H1 (cell line): ENCODE results near the gene YIF1A. TPM values are rescaled to one million over a fixed set of nuclear protein-coding genes. Genes with fewer than 3 reads are reported as not detected.

Experiments
- CTCF ChIA-PET: fragments of 300-600 bp; sonication (Branson Sonifier 250); formaldehyde crosslinking; loops from one replicate; lab custom pipeline; 2021; ENCODE audit not compliant: partially characterized antibody; lab: Charles Lee
- POLR2A ChIA-PET: fragments of 300-600 bp; sonication (Branson Sonifier 250); formaldehyde crosslinking; loops from one replicate; lab custom pipeline; 2021; ENCODE audit warnings: inconsistent platforms; ENCODE audit not compliant: partially characterized antibody; lab: Charles Lee
- DNase-seq, 2 experiments: peaks; one replicate each; pipeline versions ENCODE4 v3.0.0 to v3.0.0-alpha.2; 2010 to 2022; ENCODE audit warnings: low spot score in 2 of 2, low read depth in 1 of 2, mixed read lengths in 1 of 2
- FAIRE-seq: peaks from 2 replicates; lab custom pipeline; 2011; peaks lifted over from hg19 to GRCh38; lab: Jason Lieb, UNC
- H2AFZ ChIP-seq: 2 replicates; pipeline ENCODE4 v1.8.1; 2012; ENCODE audit warnings: low read length, inconsistent platforms
- H2AK5ac ChIP-seq: 2 replicates; pipeline ENCODE4 v1.6.1; 2013; ENCODE audit warnings: low read depth, low read length
- H2BK120ac ChIP-seq: replicated peaks from 2 replicates; pipeline ENCODE3; 2013; ENCODE audit warnings: low read depth, low read length, inconsistent platforms
- H2BK12ac ChIP-seq: 2 replicates; pipeline ENCODE4 v1.6.1; 2013; ENCODE audit warnings: low read depth, low read length
- H2BK15ac ChIP-seq: 2 replicates; pipeline ENCODE4 v1.6.1; 2013; ENCODE audit warnings: low read length
- H2BK20ac ChIP-seq: 2 replicates; pipeline ENCODE4 v1.6.1; 2013; ENCODE audit warnings: low read length
- H2BK5ac ChIP-seq: 2 replicates; pipeline ENCODE4 v1.6.1; 2013; ENCODE audit warnings: low read depth, low read length
- H3K14ac ChIP-seq: 2 replicates; pipeline ENCODE4 v1.6.1; 2013; ENCODE audit warnings: inconsistent platforms; ENCODE audit not compliant: insufficient read length
- H3K18ac ChIP-seq: 2 replicates; pipeline ENCODE4 v1.6.1; 2013; ENCODE audit warnings: low read length; ENCODE audit errors: extremely low read depth
- H3K23ac ChIP-seq: 2 replicates; pipeline ENCODE4 v1.6.1; 2013; ENCODE audit warnings: inconsistent platforms; ENCODE audit not compliant: insufficient read length
- H3K23me2 ChIP-seq: 2 replicates; pipeline ENCODE4 v1.6.1; 2013; ENCODE audit warnings: low read depth, low read length
- H3K27ac ChIP-seq: 2 replicates; pipeline ENCODE4 v1.6.1; 2011; ENCODE audit warnings: low read depth, low read length, inconsistent platforms
- H3K27me3 ChIP-seq, 4 experiments: replicated peaks in 1 of 4; 1 replicate in 1 of 4; 2 replicates in 3 of 4; pipeline versions ENCODE4 v1.6.1 to v1.8.1; 2011 to 2013; ENCODE audit warnings: low read length in 3 of 4, mild to moderate bottlenecking in 3 of 4, inconsistent platforms in 2 of 4, mixed read lengths in 2 of 4, moderate library complexity in 1 of 4; ENCODE audit not compliant: control insufficient read depth in 3 of 4, insufficient read depth in 3 of 4; ENCODE audit errors: extremely low read depth in 1 of 4
- H3K36me3 ChIP-seq, 4 experiments: 2 replicates each; pipeline versions ENCODE4 v1.6.1 to v1.8.1; 2011 to 2013; ENCODE audit warnings: mild to moderate bottlenecking in 4 of 4, low read length in 3 of 4, moderate library complexity in 2 of 4, control low read depth in 1 of 4, inconsistent platforms in 1 of 4; ENCODE audit not compliant: insufficient read depth in 4 of 4, control insufficient read depth in 2 of 4
- H3K4ac ChIP-seq: replicated peaks from 2 replicates; pipeline ENCODE3; 2013; ENCODE audit warnings: low read length, low read depth, mixed read lengths, inconsistent platforms; ENCODE audit not compliant: insufficient read length
- H3K4me1 ChIP-seq, 4 experiments: replicated peaks in 1 of 4; 1 replicate in 1 of 4; 2 replicates in 3 of 4; pipeline versions ENCODE4 v1.6.1 to v1.8.1; 2011 to 2013; ENCODE audit warnings: low read length in 3 of 4, inconsistent platforms in 2 of 4, mixed read lengths in 1 of 4; ENCODE audit not compliant: insufficient read depth in 4 of 4, control insufficient read depth in 3 of 4
- H3K4me2 ChIP-seq, 2 experiments: 2 replicates each; pipeline versions ENCODE4 v1.6.1 to v1.8.1; 2011 to 2013; ENCODE audit warnings: low read depth in 2 of 2, low read length in 2 of 2, control low read depth in 1 of 2, inconsistent platforms in 1 of 2, mild to moderate bottlenecking in 1 of 2; ENCODE audit not compliant: insufficient read depth in 1 of 2
- H3K4me3 ChIP-seq, 4 experiments: fragments of 200-600, 300-600 bp in 1 of 4; sonication (generic), shearing (Covaris generic), sonication (Bioruptor Twin) in 1 of 4; 2 replicates each; pipeline versions ENCODE4 v1.5.1 to v1.8.1; 2011 to 2016; ENCODE audit warnings: low read length in 4 of 4, low read depth in 3 of 4, control low read depth in 2 of 4, inconsistent platforms in 2 of 4, mild to moderate bottlenecking in 2 of 4, mixed read lengths in 1 of 4, moderate library complexity in 1 of 4; ENCODE audit not compliant: insufficient read depth in 2 of 4; ENCODE audit errors: extremely low read depth in 1 of 4
- H3K56ac ChIP-seq: replicated peaks from 2 replicates; pipeline ENCODE3; 2013; ENCODE audit warnings: low read depth, mild to moderate bottlenecking, mixed read lengths, low read length, inconsistent platforms; ENCODE audit not compliant: insufficient read length
- H3K79me1 ChIP-seq: 2 replicates; pipeline ENCODE4 v1.6.1; 2013; ENCODE audit warnings: low read depth, low read length, control low read depth
- H3K79me2 ChIP-seq, 2 experiments: 2 replicates each; pipeline versions ENCODE4 v1.6.1 to v1.8.1; 2012 to 2013; ENCODE audit warnings: low read length in 2 of 2, mild to moderate bottlenecking in 2 of 2, inconsistent platforms in 1 of 2; ENCODE audit not compliant: insufficient read depth in 2 of 2, control insufficient read depth in 1 of 2
- H3K9ac ChIP-seq, 4 experiments: replicated peaks in 1 of 4; 1 replicate in 1 of 4; 2 replicates in 3 of 4; pipeline versions ENCODE4 v1.6.1 to v1.8.1; 2011 to 2013; ENCODE audit warnings: low read depth in 3 of 4, low read length in 3 of 4, control low read depth in 2 of 4, mild to moderate bottlenecking in 2 of 4, moderate library complexity in 2 of 4, inconsistent platforms in 1 of 4; ENCODE audit errors: extremely low read depth in 1 of 4
- H3K9me3 ChIP-seq, 2 experiments: 2 replicates each; pipeline versions ENCODE4 v1.6.1 to v1.8.1; 2012 to 2013; ENCODE audit warnings: mild to moderate bottlenecking in 2 of 2, moderate library complexity in 2 of 2, control low read depth in 1 of 2, inconsistent platforms in 1 of 2, low read depth in 1 of 2, low read length in 1 of 2, mixed read lengths in 1 of 2; ENCODE audit not compliant: insufficient read depth in 2 of 2
- H4K20me1 ChIP-seq, 2 experiments: replicated peaks in 1 of 2; 2 replicates each; pipeline versions ENCODE3 to v1.8.1; 2011 to 2013; ENCODE audit warnings: inconsistent platforms in 2 of 2, low read length in 2 of 2, mild to moderate bottlenecking in 1 of 2; ENCODE audit not compliant: insufficient read depth in 2 of 2, control insufficient read depth in 1 of 2
- H4K5ac ChIP-seq: 2 replicates; pipeline ENCODE4 v1.6.1; 2013; ENCODE audit warnings: low read length, low read depth, mixed read lengths, inconsistent platforms; ENCODE audit not compliant: insufficient read length
- H4K8ac ChIP-seq: 2 replicates; pipeline ENCODE4 v1.8.0; 2013; ENCODE audit warnings: mild to moderate bottlenecking, moderate library complexity, low read length, inconsistent platforms; ENCODE audit not compliant: insufficient read depth; ENCODE audit errors: extremely low read depth
- H4K91ac ChIP-seq: replicated peaks from 2 replicates; pipeline ENCODE3; 2013; ENCODE audit warnings: low read length, mixed read lengths, inconsistent platforms; ENCODE audit not compliant: insufficient read length
- ASH2L ChIP-seq: fragments of 200-600, 300-600 bp; sonication (generic); IDR thresholded peaks from one replicate; pipeline ENCODE4 v1.7.1; 2017; ENCODE audit warnings: low read length
- BRCA1 ChIP-seq: IDR thresholded peaks from 2 replicates; pipeline ENCODE4 v1.6.1; 2012; ENCODE audit warnings: low read depth, low read length, improper control_type of control experiment
- CEBPB ChIP-seq: IDR thresholded peaks from 2 replicates; pipeline ENCODE4 v1.6.1; 2012; ENCODE audit warnings: low read depth, low read length
- E2F6 ChIP-seq: IDR thresholded peaks from 2 replicates; pipeline ENCODE4 v1.6.1; 2012; ENCODE audit warnings: inconsistent platforms
- EP300 ChIP-seq, 2 experiments: IDR thresholded peaks; 1 replicate in 1 of 2; 2 replicates in 1 of 2; pipeline ENCODE4 v1.6.1; 2011 to 2012; ENCODE audit warnings: low read depth in 2 of 2, low read length in 2 of 2, mild to moderate bottlenecking in 2 of 2, borderline replicate concordance in 1 of 2, inconsistent platforms in 1 of 2, moderate library complexity in 1 of 2
- KDM1A ChIP-seq: fragments of 200-600, 300-600 bp; sonication (generic); IDR thresholded peaks from 2 replicates; pipeline ENCODE4 v1.7.1; 2016; ENCODE audit warnings: mild to moderate bottlenecking, low read length, borderline replicate concordance
- MAX ChIP-seq: IDR thresholded peaks from 2 replicates; pipeline ENCODE4 v1.6.1; 2012; ENCODE audit warnings: inconsistent platforms
- POU5F1 ChIP-seq: IDR thresholded peaks from 2 replicates; pipeline ENCODE4 v1.6.1; 2011; ENCODE audit warnings: low read depth, mild to moderate bottlenecking, low read length, moderate library complexity
- RFX5 ChIP-seq: IDR thresholded peaks from 2 replicates; pipeline ENCODE4 v1.6.1; 2011; ENCODE audit warnings: low read depth, low read length, improper control_type of control experiment, borderline replicate concordance
- SIX5 ChIP-seq: IDR thresholded peaks from 2 replicates; pipeline ENCODE4 v1.6.1; 2011; ENCODE audit warnings: mild to moderate bottlenecking, low read depth, low read length
- TAF1 ChIP-seq: IDR thresholded peaks from 2 replicates; pipeline ENCODE4 v1.6.1; 2011; ENCODE audit warnings: mild to moderate bottlenecking, low read depth, low read length
- TEAD4 ChIP-seq: IDR thresholded peaks from 2 replicates; pipeline ENCODE4 v1.6.1; 2012; ENCODE audit warnings: low read depth, low read length, inconsistent platforms, mixed read lengths
- WGBS, 2 experiments: shearing (Covaris generic) in 1 of 2; methylation state at CpG; one replicate each; pipeline versions ENCODE4 v1.1.6 to v1.1.7; 2013 to 2015; ENCODE audit warnings: low lambda C conversion rate in 2 of 2, mixed read lengths in 2 of 2, inconsistent platforms in 1 of 2, low coverage in 1 of 2, missing lambda C conversion rate in 1 of 2; ENCODE audit not compliant: insufficient replicate concordance in 2 of 2, insufficient coverage in 1 of 2, insufficient read length in 1 of 2; ENCODE audit errors: extremely low coverage in 1 of 2, missing lambda C conversion rate in 1 of 2; 5-methylcytosine and 5-hydroxymethylcytosine counted together
- polyA plus RNA-seq, 7 experiments: library from polyadenylated mRNA; depleted of rRNA in 3 of 7; stranded (reverse) in 5 of 7; unstranded in 2 of 7; fragments of >200 nt in 5 of 7; fragments of 200-250 nt in 2 of 7; gene quantifications; 1 replicate in 5 of 7; 2 replicates in 1 of 7; 4 replicates in 1 of 7; pipeline versions ENCODE4 v1.2.1 to v1.2.3, GENCODE V29; 2011 to 2013; ENCODE audit warnings: missing spikeins in 2 of 7, mixed read lengths in 2 of 7
- total RNA-seq: library from RNA; stranded (reverse); fragmentation: NEBNext Ultra II Directional; extraction: Animal tissue kit (Norgen Biotek cat#: 25700); gene quantifications from 2 replicates; pipeline ENCODE4 v1.2.1, GENCODE V29; 2021

Gene YIF1A
- total and polyA plus RNA-seq, 2 of the 8 experiments (the other 6 are each of a cell fraction or from before 2014, with no cell fraction given) = 70.1 to 178 TPM

- no peaks in the 10 kb centered on the region for H3K79me1 ChIP-seq
- no peak overlapping the region for H3K27ac ChIP-seq
- H2BK12ac ChIP-seq = no peak overlapping the region
- H3K9me3 ChIP-seq = no peaks in the 10 kb centered on the region
- H4K20me1 ChIP-seq = peaks cover 0 to 4% of the 10 kb centered on the region in 2 experiments
- TF ChIP-seq TEAD4 = no peak
- no peak for TF ChIP-seq E2F6
- no peak for TF ChIP-seq RFX5
- no peak for TF ChIP-seq TAF1
- no peak for TF ChIP-seq POU5F1
- TF ChIP-seq SIX5 = no peak
- TF ChIP-seq MAX = no peak
- TF ChIP-seq CEBPB = no peak
- no peak for TF ChIP-seq EP300 (IDR thresholded peaks at IDR 0.05; ENCODE audit: borderline replicate concordance in 1 of 2, low read depth in 2 of 2, low read length in 2 of 2)
- no peak for TF ChIP-seq BRCA1
- no peak for TF ChIP-seq KDM1A
- TF ChIP-seq ASH2L = no peak
- 0 out of 8 replicates have a peak, but pooled peaks cover 0 to 3% (median 0%) of the 10 kb centered on the region in 4 experiments for H3K36me3 ChIP-seq
- no peak overlapping the region for H3K4me2 ChIP-seq
- no peaks in the 10 kb centered on the region for H3K4me1 ChIP-seq
- no peak overlapping the region for H3K18ac ChIP-seq
- no peak overlapping the region for H3K56ac ChIP-seq
- no peaks in the 10 kb centered on the region for H3K23me2 ChIP-seq
- H4K91ac ChIP-seq = no peak overlapping the region
- no peak overlapping the region for H2BK20ac ChIP-seq
- no peak for DNase-seq
- H2BK120ac ChIP-seq = no peak overlapping the region
- no peak overlapping the region for H4K5ac ChIP-seq
- POLR2A ChIA-PET = interaction anchor here (1.0 to 1.6 kb wide), 3 partner anchors 8 to 38 kb away, joined by 3 to 4 read pairs (median 3); no protein-coding TSS in a partner anchor
- no peak for FAIRE-seq
- H3K79me2 ChIP-seq = no peaks in the 10 kb centered on the region
- CTCF ChIA-PET = interaction anchor here (0.7 to 1.7 kb wide), 7 partner anchors 10 to 221 kb away, joined by 3 to 4 read pairs (median 3); no protein-coding TSS in a partner anchor
- no peak overlapping the region for H3K4ac ChIP-seq
- WGBS, 2 experiments = 88% methylated on average over 10 of the region's 13 CpGs; no CpG with 5 or more reads in 1 of the 2 experiments
- no peaks in the 10 kb centered on the region for H3K27me3 ChIP-seq
- no peak overlapping the region for H2AK5ac ChIP-seq
- H2BK5ac ChIP-seq = peak overlapping the region; percentile 44; the same call in 1 of the 2 replicates
- H3K9ac ChIP-seq = no peak overlapping the region
- H3K23ac ChIP-seq = no peak overlapping the region
- H3K4me3 ChIP-seq = no peak overlapping the region
- H2AFZ ChIP-seq = no peak overlapping the region
- H3K14ac ChIP-seq = no peak overlapping the region
- no peak overlapping the region for H2BK15ac ChIP-seq
- no peak overlapping the region for H4K8ac ChIP-seq
These were observed 45.0 kb downstream of the YIF1A start for GRCh38 chr11:66243782-66244535.
